Putamen (tissue), 1 donor: ENCODE measurements around the gene SDK1.

Experiments used
- DNase-seq: peaks from one replicate; pipeline ENCODE4 v3.0.0-alpha.2; 2016; ENCODE audit warnings: low spot score

The SDK1 gene

GRCh38 chr7:4017081-4017480, 716.0 kb downstream of the SDK1 start:
- no peak for DNase-seq

- no peak for DNase-seq
These were observed 716.7 kb downstream of the SDK1 start for GRCh38 chr7:4017785-4018184.

- no peak for DNase-seq
These were observed 717.7 kb downstream of the SDK1 start for GRCh38 chr7:4018601-4019316.

GRCh38 chr7:4020086-4020485, 719.0 kb downstream of the SDK1 start:
- DNase-seq = no peak

GRCh38 chr7:4021413-4021812, 720.4 kb downstream of the SDK1 start:
- DNase-seq = no peak

GRCh38 chr7:4022265-4022664, 721.2 kb downstream of the SDK1 start:
- DNase-seq = no peak

- no peak for DNase-seq
These were observed 722.5 kb downstream of the SDK1 start for GRCh38 chr7:4023502-4023901.

GRCh38 chr7:4024133-4024532, 723.1 kb downstream of the SDK1 start:
- DNase-seq = no peak

GRCh38 chr7:4024806-4025205, 723.8 kb downstream of the SDK1 start:
- no peak for DNase-seq

- DNase-seq = no peak
These were observed 724.2 kb downstream of the SDK1 start for GRCh38 chr7:4025210-4025609.

- DNase-seq = no peak
These were observed 724.9 kb downstream of the SDK1 start for GRCh38 chr7:4025694-4026615.

- DNase-seq = no peak
These were observed 726.0 kb downstream of the SDK1 start for GRCh38 chr7:4026941-4027486.

- DNase-seq = no peak
These were observed 727.2 kb downstream of the SDK1 start for GRCh38 chr7:4028221-4028620.

GRCh38 chr7:4029941-4030340, 728.9 kb downstream of the SDK1 start:
- DNase-seq = no peak

- DNase-seq = no peak
These were observed 729.4 kb downstream of the SDK1 start for GRCh38 chr7:4030346-4030950.

- DNase-seq = no peak
These were observed 732.9 kb downstream of the SDK1 start for GRCh38 chr7:4033996-4034395.

GRCh38 chr7:4037308-4037707, 736.3 kb downstream of the SDK1 start:
- DNase-seq = no peak

- DNase-seq = no peak
These were observed 736.8 kb downstream of the SDK1 start for GRCh38 chr7:4037877-4038276.

- no peak for DNase-seq
These were observed 739.3 kb downstream of the SDK1 start for GRCh38 chr7:4040109-4040928.

GRCh38 chr7:4042402-4043045, 741.5 kb downstream of the SDK1 start:
- no peak for DNase-seq

GRCh38 chr7:4043988-4044387, 742.9 kb downstream of the SDK1 start:
- DNase-seq = no peak
